ENCODE measurements around the gene NEGR1.
"Not testable (repeated sequence)": the region's sequence is repeated elsewhere in the genome, so short reads cannot be mapped to it uniquely, and the experiment has no call there.

NEGR1 gene

GRCh38 chr1:72282271-72283021, at the start of gene NEGR1:
Gene NEGR1, minus strand, starts transcription at chr1:72282539.
- DNase-seq, result peak; percentile 86

- DNase-seq, result no peak
Measured at GRCh38 chr1:72326494-72326893, 44.2 kb upstream of the NEGR1 start.

- no peak for DNase-seq
Measured at GRCh38 chr1:72324451-72324850, 42.1 kb upstream of the NEGR1 start.

- no peak for DNase-seq
Measured at GRCh38 chr1:72322910-72323309, 40.6 kb upstream of the NEGR1 start.

GRCh38 chr1:72296501-72296900, 14.2 kb upstream of the NEGR1 start:
- no peak for DNase-seq

GRCh38 chr1:72288886-72289285, 6.5 kb upstream of the NEGR1 start:
- no peak for DNase-seq

- no peak for DNase-seq
Measured at GRCh38 chr1:72286401-72286800, 4.1 kb upstream of the NEGR1 start.

GRCh38 chr1:72285074-72285425, 2.7 kb upstream of the NEGR1 start:
- DNase-seq, result peak; percentile 60

- peak; percentile 86 for DNase-seq
Measured at GRCh38 chr1:72284348-72285073, 2.2 kb upstream of the NEGR1 start.

GRCh38 chr1:72284084-72284347, 1.7 kb upstream of the NEGR1 start:
- DNase-seq, result peak; percentile 86

- DNase-seq, result peak; percentile 91
Measured at GRCh38 chr1:72283307-72284083, 1.2 kb upstream of the NEGR1 start.

- no peak for DNase-seq
Measured at GRCh38 chr1:72283022-72283306, 625 bp upstream of the NEGR1 start.

GRCh38 chr1:72281637-72282270, 585 bp downstream of the NEGR1 start:
- DNase-seq, result peak; percentile 70

GRCh38 chr1:72281144-72281543, 1.2 kb downstream of the NEGR1 start:
- peak; percentile 33 for DNase-seq

GRCh38 chr1:72280711-72281110, 1.6 kb downstream of the NEGR1 start:
- no peak for DNase-seq

- no peak for DNase-seq
Measured at GRCh38 chr1:72280131-72280530, 2.2 kb downstream of the NEGR1 start.

- no peak for DNase-seq
Measured at GRCh38 chr1:72278461-72278860, 3.9 kb downstream of the NEGR1 start.

- no peak for DNase-seq
Measured at GRCh38 chr1:72271555-72272085, 10.7 kb downstream of the NEGR1 start.

GRCh38 chr1:72262735-72263134, 19.6 kb downstream of the NEGR1 start:
- DNase-seq, result no peak

- DNase-seq, result no peak
Measured at GRCh38 chr1:72253132-72253531, 29.2 kb downstream of the NEGR1 start.

GRCh38 chr1:72241397-72241796, 40.9 kb downstream of the NEGR1 start:
- DNase-seq, result no peak

GRCh38 chr1:72235931-72236330, 46.4 kb downstream of the NEGR1 start:
- DNase-seq, result not testable (repeated sequence)

GRCh38 chr1:72235062-72235461, 47.3 kb downstream of the NEGR1 start:
- DNase-seq, result no peak

Measured in midbrain (tissue), 1 donor.